ENCODE measurements around the gene CAPN15.
A peak's percentile ranks its signal among the peaks of the same experiment; 100 is the strongest.

GRCh38 chr16:578870-579405 is 51.4 kb downstream of the CAPN15 start:
- TF ChIP-seq CTCF (IDR thresholded peaks at IDR 0.05) (peak; percentile 85 to 96 (median 94)), POLR2A (IDR thresholded peaks at IDR 0.05) (no peak)

Data from right lobe of liver (tissue), 4 donors.